Left kidney (tissue), 8 donors: ENCODE results near the gene CTF1. TPM values are rescaled to one million over a fixed set of nuclear protein-coding genes. Genes with fewer than 3 reads are reported as not detected.
A peak's percentile ranks its signal among the peaks of the same experiment; 100 is the strongest.
"Not testable (repeated sequence)": the region's sequence is repeated elsewhere in the genome, so short reads cannot be mapped to it uniquely, and the experiment has no call there.

Experiments used
- DNase-seq: peaks from one replicate; pipeline ENCODE4 v3.0.0-alpha.2; 2013
- long read RNA-seq, 8 donors: transcript quantifications; one replicate each; lab custom pipeline, GENCODE V29; 2026
- polyA plus RNA-seq: library from polyadenylated mRNA; unstranded; fragments of 120-200 nt; gene quantifications from one replicate; pipeline ENCODE4 v1.2.1, GENCODE V29; 2013; ENCODE audit not compliant: insufficient read length

Gene CTF1
- polyA plus RNA-seq = 6.4 TPM
- long read RNA-seq, donor 1, partial matches to known transcripts = 0 of 1 reads
- long read RNA-seq, donor 1, other reads (novel, unspliced or antisense) = 0 of 1 reads
- long read RNA-seq, donor 2, partial matches to known transcripts = 0 of 3 reads
- long read RNA-seq, donor 2, other reads (novel, unspliced or antisense) = 0 of 3 reads
- long read RNA-seq, donor 3, partial matches to known transcripts = 0 of 2 reads
- long read RNA-seq, donor 3, other reads (novel, unspliced or antisense) = 0 of 2 reads
- long read RNA-seq, donor 4, partial matches to known transcripts = 0 of 1 reads
- long read RNA-seq, donor 4, other reads (novel, unspliced or antisense) = 0 of 1 reads
- long read RNA-seq, donor 5, partial matches to known transcripts = 0 of 4 reads
- long read RNA-seq, donor 5, other reads (novel, unspliced or antisense) = 0 of 4 reads
- long read RNA-seq, donor 6, partial matches to known transcripts = 0 of 2 reads
- long read RNA-seq, donor 6, other reads (novel, unspliced or antisense) = 0 of 2 reads
- long read RNA-seq, donor 7, partial matches to known transcripts = 5 of 7 reads
- long read RNA-seq, donor 7, other reads (novel, unspliced or antisense) = 0 of 7 reads
- long read RNA-seq, donor 8, partial matches to known transcripts = 0 of 1 reads
- long read RNA-seq, donor 8, other reads (novel, unspliced or antisense) = 0 of 1 reads

GRCh38 chr16:30896261-30896888 lies at the start of gene CTF1:
TSS of gene CTF1 (plus strand) at chr16:30896614. CDS start at chr16:30896644, 30 bp downstream.
- DNase-seq = peak; percentile 88

GRCh38 chr16:30846649-30847402 lies 49.6 kb upstream of the CTF1 start:
- no peak for DNase-seq

- DNase-seq = no peak
Observed at GRCh38 chr16:30850246-30850645, 46.2 kb upstream of the CTF1 start.

- no peak for DNase-seq
Observed at GRCh38 chr16:30853758-30854157, 42.7 kb upstream of the CTF1 start.

- no peak for DNase-seq
Observed at GRCh38 chr16:30858111-30858495, 38.3 kb upstream of the CTF1 start.

GRCh38 chr16:30858829-30859423 lies 37.5 kb upstream of the CTF1 start:
- DNase-seq = no peak

- not testable (repeated sequence) for DNase-seq
Observed at GRCh38 chr16:30860729-30861128, 35.7 kb upstream of the CTF1 start.

GRCh38 chr16:30863178-30863577 lies 33.2 kb upstream of the CTF1 start:
- not testable (repeated sequence) for DNase-seq

- no peak for DNase-seq
Observed at GRCh38 chr16:30866031-30866430, 30.4 kb upstream of the CTF1 start.

- DNase-seq = no peak
Observed at GRCh38 chr16:30867747-30868146, 28.7 kb upstream of the CTF1 start.

- no peak for DNase-seq
Observed at GRCh38 chr16:30870904-30871303, 25.5 kb upstream of the CTF1 start.

- DNase-seq = no peak
Observed at GRCh38 chr16:30874244-30874820, 22.1 kb upstream of the CTF1 start.

GRCh38 chr16:30874821-30875717 lies 21.3 kb upstream of the CTF1 start:
- DNase-seq = peak; percentile 90

GRCh38 chr16:30875871-30876801 lies 20.3 kb upstream of the CTF1 start:
- no peak for DNase-seq

GRCh38 chr16:30876867-30877266 lies 19.5 kb upstream of the CTF1 start:
- no peak for DNase-seq

GRCh38 chr16:30882429-30883310 lies 13.7 kb upstream of the CTF1 start:
- no peak for DNase-seq

GRCh38 chr16:30884760-30885159 lies 11.7 kb upstream of the CTF1 start:
- no peak for DNase-seq

- no peak for DNase-seq
Observed at GRCh38 chr16:30885196-30885595, 11.2 kb upstream of the CTF1 start.
